Measurements from ENCODE around the gene BBS1. TPM values are rescaled to one million over a fixed set of nuclear protein-coding genes. Genes with fewer than 3 reads are reported as not detected.
A peak's percentile ranks its signal among the peaks of the same experiment; 100 is the strongest.
"Not testable (repeated sequence)": the region's sequence is repeated elsewhere in the genome, so short reads cannot be mapped to it uniquely, and the experiment has no call there.

The BBS1 gene
- total RNA-seq (100 and 106 TPM in 2 replicates), polyA plus RNA-seq (59.7 and 62.7 TPM in 2 replicates)

DNA sequence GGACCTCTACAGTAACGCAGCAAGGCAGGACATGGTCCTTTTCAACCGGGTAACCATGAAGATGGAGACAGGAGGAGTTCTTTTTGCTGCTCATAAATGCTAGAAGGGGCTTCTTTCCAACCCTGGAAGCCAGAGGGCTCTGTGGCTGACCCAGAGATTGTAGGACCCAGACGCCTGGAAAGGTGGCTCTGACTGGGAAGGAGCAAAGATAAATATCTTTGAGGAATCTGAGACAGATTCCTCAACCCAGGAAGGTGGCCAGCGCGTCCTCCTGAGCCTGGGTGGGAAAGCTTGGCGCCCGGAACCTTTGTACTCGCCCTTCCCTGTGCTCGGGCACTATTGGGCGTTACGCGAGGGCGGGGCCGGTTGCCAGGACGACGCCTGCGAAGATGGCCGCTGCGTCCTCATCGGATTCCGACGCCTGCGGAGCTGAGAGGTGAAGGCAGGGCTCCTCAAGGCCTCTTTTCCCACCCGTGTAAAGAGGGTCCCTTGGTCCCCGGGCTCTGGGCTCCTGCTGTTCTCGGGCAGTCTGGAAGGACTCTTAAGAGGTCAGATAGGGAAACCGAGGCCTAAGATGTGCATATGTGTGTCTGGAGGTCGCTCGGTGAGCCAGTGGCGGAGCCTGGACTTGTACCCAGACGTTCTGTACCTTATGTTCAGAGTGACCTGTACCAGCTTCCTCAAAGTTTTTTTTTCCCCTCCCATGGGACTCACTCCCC lies at the start of gene BBS1:
TSS of gene BBS1 (plus strand) at position 365 of the 719 bp plus-strand sequence. CDS start at position 390, 25 bp downstream.
- Histone ChIP-seq H3K4me1 (ENCODE audit: low read depth) (peaks cover 13% of the 10 kb centered on the region), H3K27ac (peak within 1 kb of the TSS; percentile 83), H3K27me3 (no peaks in the 10 kb centered on the region), H3K9me3 (ENCODE audit: low read depth) (no peaks in the 10 kb centered on the region), H3K36me3 (peaks cover 6% of the 10 kb centered on the region), H3K4me3 (peak within 1 kb of the TSS; percentile 93)
- no peak for TF ChIP-seq CTCF (IDR thresholded peaks at IDR 0.05; ENCODE audit: low read depth, low read length)
- peak; percentile 84 to 93 for DNase-seq (ENCODE audit: low read depth in 1 of 2, low spot score in 1 of 2)

GRCh38 chr11:66462010-66462409 lies 48.4 kb upstream of the BBS1 start:
- no peaks in the 10 kb centered on the region for H3K4me1 ChIP-seq (ENCODE audit: low read depth)
- H3K36me3 ChIP-seq = no peaks in the 10 kb centered on the region

GRCh38 chr11:66462911-66463310 lies 47.5 kb upstream of the BBS1 start:
- Histone ChIP-seq H3K36me3 (no peaks in the 10 kb centered on the region), H3K27me3 (no peaks in the 10 kb centered on the region), H3K27ac (no peak overlapping the region), H3K4me1 (ENCODE audit: low read depth) (peaks cover 6% of the 10 kb centered on the region), H3K4me3 (no peak overlapping the region), H3K9me3 (ENCODE audit: low read depth) (no peaks in the 10 kb centered on the region)
- no peak for TF ChIP-seq CTCF (IDR thresholded peaks at IDR 0.05; ENCODE audit: low read depth, low read length)
- no peak for DNase-seq (ENCODE audit: low read depth in 1 of 2, low spot score in 1 of 2)

More at GRCh38 chr11:66462010-66462409, 48.4 kb upstream of the BBS1 start:
- DNase-seq (ENCODE audit: low read depth in 1 of 2, low spot score in 1 of 2) = no peak
- Histone ChIP-seq H3K27me3 (no peaks in the 10 kb centered on the region), H3K4me3 (no peak overlapping the region), H3K9me3 (ENCODE audit: low read depth) (no peaks in the 10 kb centered on the region), H3K27ac (no peak overlapping the region)
- no peak for TF ChIP-seq CTCF (IDR thresholded peaks at IDR 0.05; ENCODE audit: low read depth, low read length)

- DNase-seq (ENCODE audit: low read depth in 1 of 2, low spot score in 1 of 2); H3K4me1 ChIP-seq (ENCODE audit: low read depth); H3K9me3 ChIP-seq (ENCODE audit: low read depth); H3K4me3 ChIP-seq; H3K27me3 ChIP-seq; H3K27ac ChIP-seq; H3K36me3 ChIP-seq: not testable (repeated sequence)
These were observed 46.3 kb upstream of the BBS1 start for GRCh38 chr11:66464116-66464515.

GRCh38 chr11:66464916-66465315 lies 45.5 kb upstream of the BBS1 start:
- Histone ChIP-seq H3K27ac (peak overlapping the region; percentile 52), H3K36me3 (no peaks in the 10 kb centered on the region), H3K4me1 (ENCODE audit: low read depth) (peaks cover 7% of the 10 kb centered on the region), H3K9me3 (ENCODE audit: low read depth) (no peaks in the 10 kb centered on the region), H3K4me3 (no peak overlapping the region), H3K27me3 (no peaks in the 10 kb centered on the region)
- no peak for TF ChIP-seq CTCF (IDR thresholded peaks at IDR 0.05; ENCODE audit: low read depth, low read length)
- no peak for DNase-seq (ENCODE audit: low read depth in 1 of 2, low spot score in 1 of 2)

GRCh38 chr11:66465373-66466224 lies 44.8 kb upstream of the BBS1 start:
- H3K9me3 ChIP-seq (ENCODE audit: low read depth) = no peaks in the 10 kb centered on the region
- H3K36me3 ChIP-seq = no peaks in the 10 kb centered on the region
- no peaks in the 10 kb centered on the region for H3K27me3 ChIP-seq
- DNase-seq (ENCODE audit: low read depth in 1 of 2, low spot score in 1 of 2) = no peak
- H3K4me3 ChIP-seq = peak overlapping the region; percentile 46
- H3K27ac ChIP-seq = peak overlapping the region; percentile 85
- no peak for TF ChIP-seq CTCF (IDR thresholded peaks at IDR 0.05; ENCODE audit: low read depth, low read length)
- peaks cover 7% of the 10 kb centered on the region for H3K4me1 ChIP-seq (ENCODE audit: low read depth)

Measured in cardiac muscle cell (in vitro differentiated cells and primary cell).